IMR-90 (cell line): ENCODE measurements around the gene CETP. TPM values are rescaled to one million over a fixed set of nuclear protein-coding genes. Genes with fewer than 3 reads are reported as not detected.

ENCODE experiments used
- ATAC-seq: fragments of 200-7000 bp; cut with Tn5 transposase; 2 replicates; pipeline ENCODE4 v1.9.1; 2020; ENCODE audit warnings: low read depth, mild to moderate bottlenecking, moderate library complexity
- BruUV-seq: library from RNA; stranded (reverse); fragments of 400-500 nt; replicated peaks from 2 replicates; lab custom pipeline; 2021; lab: Mats Ljungman, UMichigan
- CTCF ChIA-PET: fragments of 300-600 bp; formaldehyde crosslinking; extraction: SDS; loops from one replicate; lab custom pipeline; 2021; ENCODE audit warnings: antibody characterized with exemption; lab: Yijun Ruan, JAX
- POLR2A ChIA-PET: fragments of 300-600 bp; sonication (Branson Sonifier 250); formaldehyde crosslinking; loops from one replicate; lab custom pipeline; 2022; ENCODE audit warnings: antibody characterized with exemption; ENCODE audit not compliant: unreplicated experiment; lab: Charles Lee
- DNase-seq: peaks from one replicate; pipeline ENCODE4 v3.0.0; 2013
- H2AFZ ChIP-seq: replicated peaks from 2 replicates; pipeline ENCODE3; 2013; ENCODE audit warnings: low read length, mild to moderate bottlenecking; ENCODE audit not compliant: poor library complexity
- H2AK5ac ChIP-seq: 2 replicates; pipeline ENCODE4 v1.6.1; 2013; ENCODE audit warnings: low read depth, low read length, inconsistent platforms
- H2AK9ac ChIP-seq: replicated peaks from 2 replicates; pipeline ENCODE3; 2013; ENCODE audit warnings: mild to moderate bottlenecking, low read depth, low read length, moderate library complexity; ENCODE audit not compliant: poor library complexity
- H2BK120ac ChIP-seq: 2 replicates; pipeline ENCODE4 v1.6.1; 2013; ENCODE audit warnings: low read depth, low read length, inconsistent platforms
- H2BK15ac ChIP-seq: 3 replicates; pipeline ENCODE4 v1.6.1; 2013; ENCODE audit warnings: low read depth, low read length, inconsistent platforms
- H2BK20ac ChIP-seq: 2 replicates; pipeline ENCODE4 v1.6.1; 2013; ENCODE audit warnings: low read depth, mild to moderate bottlenecking, inconsistent platforms, low read length, moderate library complexity
- H2BK5ac ChIP-seq: 2 replicates; pipeline ENCODE4 v1.6.1; 2013; ENCODE audit warnings: mild to moderate bottlenecking, low read depth, low read length, inconsistent platforms; ENCODE audit not compliant: poor library complexity, severe bottlenecking
- H3K14ac ChIP-seq: replicated peaks from 2 replicates; pipeline ENCODE4 v1.6.1; 2013; ENCODE audit warnings: low read depth, low read length, inconsistent platforms
- H3K18ac ChIP-seq: 2 replicates; pipeline ENCODE4 v1.6.1; 2013; ENCODE audit warnings: low read depth, low read length, control low read depth
- H3K23ac ChIP-seq: 2 replicates; pipeline ENCODE4 v1.6.1; 2013; ENCODE audit warnings: low read depth, low read length, inconsistent platforms
- H3K27ac ChIP-seq: 2 replicates; pipeline ENCODE4 v1.5.1; 2013; ENCODE audit warnings: mild to moderate bottlenecking, control low read depth, low read length; ENCODE audit not compliant: insufficient read depth
- H3K27me3 ChIP-seq: 2 replicates; pipeline ENCODE4 v1.6.1; 2013; ENCODE audit warnings: low read length; ENCODE audit not compliant: control insufficient read depth, insufficient read depth
- H3K36me3 ChIP-seq: 2 replicates; pipeline ENCODE4 v1.6.1; 2013; ENCODE audit warnings: low read length, mixed read lengths; ENCODE audit not compliant: control insufficient read depth, insufficient read depth
- H3K4ac ChIP-seq: 2 replicates; pipeline ENCODE4 v1.6.1; 2013; ENCODE audit warnings: low read depth, low read length, inconsistent platforms
- H3K4me1 ChIP-seq: 2 replicates; pipeline ENCODE4 v1.6.1; 2013; ENCODE audit warnings: low read length, mixed read lengths; ENCODE audit not compliant: control insufficient read depth, insufficient read depth
- H3K4me2 ChIP-seq: 2 replicates; pipeline ENCODE4 v1.6.1; 2013; ENCODE audit warnings: low read depth, mild to moderate bottlenecking, control low read depth, low read length, moderate library complexity
- H3K4me3 ChIP-seq: 2 replicates; pipeline ENCODE4 v1.5.1; 2013; ENCODE audit warnings: low read depth, mild to moderate bottlenecking, control low read depth, low read length, moderate library complexity; ENCODE audit not compliant: insufficient read depth
- H3K56ac ChIP-seq: 2 replicates; pipeline ENCODE4 v1.6.1; 2013; ENCODE audit warnings: low read length, inconsistent platforms; ENCODE audit not compliant: insufficient read depth; ENCODE audit errors: extremely low read depth
- H3K79me1 ChIP-seq, 2 experiments: 2 replicates each; pipeline ENCODE4 v1.6.1; 2013; ENCODE audit warnings: low read length in 2 of 2, inconsistent platforms in 1 of 2, low read depth in 1 of 2
- H3K9ac ChIP-seq: 2 replicates; pipeline ENCODE4 v1.6.1; 2013; ENCODE audit warnings: low read depth, low read length, control low read depth
- H3K9me1 ChIP-seq: 2 replicates; pipeline ENCODE4 v1.6.1; 2013; ENCODE audit warnings: low read length, inconsistent platforms; ENCODE audit not compliant: insufficient read depth
- H3K9me3 ChIP-seq: 2 replicates; pipeline ENCODE4 v1.6.1; 2013; ENCODE audit warnings: low read length; ENCODE audit not compliant: control insufficient read depth, insufficient read depth
- H4K20me1 ChIP-seq: 2 replicates; pipeline ENCODE4 v1.6.1; 2013; ENCODE audit warnings: low read length, inconsistent platforms; ENCODE audit not compliant: insufficient read depth
- H4K5ac ChIP-seq: 2 replicates; pipeline ENCODE4 v1.6.1; 2013; ENCODE audit warnings: mild to moderate bottlenecking, low read depth, low read length, control low read depth
- H4K8ac ChIP-seq, 2 experiments: 2 replicates each; pipeline ENCODE4 v1.6.1; 2013; ENCODE audit warnings: low read depth in 2 of 2, low read length in 2 of 2, control low read depth in 1 of 2, inconsistent platforms in 1 of 2
- H4K91ac ChIP-seq: 2 replicates; pipeline ENCODE4 v1.6.1; 2013; ENCODE audit warnings: low read depth, low read length, inconsistent platforms; ENCODE audit not compliant: insufficient read depth
- ELK1 ChIP-seq: fragments of 150-350 bp; IDR thresholded peaks from 2 replicates; pipeline ENCODE4 v1.6.1; 2016; ENCODE audit warnings: low read depth, mild to moderate bottlenecking, low read length, moderate library complexity, borderline replicate concordance
- FOS ChIP-seq: fragments of 150-350 bp; IDR thresholded peaks from 2 replicates; pipeline ENCODE4 v1.6.1; 2016; ENCODE audit warnings: low read depth, low read length
- MAZ ChIP-seq: IDR thresholded peaks from 2 replicates; pipeline ENCODE4 v1.6.1; 2012; ENCODE audit warnings: low read depth, mild to moderate bottlenecking, low read length, improper control_type of control experiment, moderate library complexity, borderline replicate concordance
- MXI1 ChIP-seq: IDR thresholded peaks from 2 replicates; pipeline ENCODE4 v1.6.1; 2012; ENCODE audit warnings: low read depth, mild to moderate bottlenecking, low read length, moderate library complexity, borderline replicate concordance
- NFE2L2 ChIP-seq: fragments of 150-350 bp; IDR thresholded peaks from 2 replicates; pipeline ENCODE4 v1.6.1; 2016; ENCODE audit warnings: low read depth, mild to moderate bottlenecking, low read length
- RCOR1 ChIP-seq: IDR thresholded peaks from 2 replicates; pipeline ENCODE4 v1.6.1; 2012; ENCODE audit warnings: mild to moderate bottlenecking, low read length, improper control_type of control experiment; ENCODE audit not compliant: insufficient replicate concordance
- RFX5 ChIP-seq: IDR thresholded peaks from 2 replicates; pipeline ENCODE4 v1.8.0; 2012; ENCODE audit warnings: low read depth, mild to moderate bottlenecking, low read length, moderate library complexity
- SMC3 ChIP-seq: fragments of 150-350 bp; IDR thresholded peaks from 2 replicates; pipeline ENCODE4 v1.6.1; 2016; ENCODE audit warnings: low read depth, mild to moderate bottlenecking, antibody characterized with exemption, low read length, moderate library complexity
- USF2 ChIP-seq: fragments of 150-350 bp; IDR thresholded peaks from 2 replicates; pipeline ENCODE4 v1.6.1; 2017; ENCODE audit warnings: mild to moderate bottlenecking, antibody characterized with exemption, low read length, low read depth
- WGBS, 2 experiments: methylation state at CpG; one replicate each; pipeline versions ENCODE4 v1.1.5 to v1.1.7; 2013; ENCODE audit warnings: missing lambda C conversion rate in 2 of 2; ENCODE audit not compliant: insufficient read length in 1 of 2; ENCODE audit errors: extremely low coverage in 2 of 2; 5-methylcytosine and 5-hydroxymethylcytosine counted together
- dilution Hi-C: fragments of 300-500 bp; cut with HindIII; formaldehyde crosslinking; loops from one replicate; pipeline ENCODE4 v1.14.3; 2018; ENCODE audit warnings: low sequenced_read_pairs; ENCODE audit not compliant: unreplicated experiment
- in situ Hi-C: fragments of 300-500 bp; cut with MboI; formaldehyde crosslinking; loops from 3 replicates; pipeline ENCODE4 v1.14.3; 2019; ENCODE audit warnings: low sequenced_read_pairs, inconsistent platforms, mixed read lengths
- intact Hi-C: fragments of 100-400 bp; cut with micrococcal nuclease; formaldehyde crosslinking; loops from 2 replicates; pipeline ENCODE4 v1.10.0; 2022
- polyA plus RNA-seq, 3 experiments: library from polyadenylated mRNA; depleted of rRNA; stranded (reverse); fragments of >200 nt; gene quantifications; 2 replicates each; pipeline ENCODE4 v1.2.3, GENCODE V29; 2012; ENCODE audit warnings: low replicate concordance in 1 of 3
- total RNA-seq: library from RNA; depleted of rRNA; stranded (reverse); fragments of >200 nt; gene quantifications from 2 replicates; pipeline ENCODE4 v1.2.3, GENCODE V29; 2012

Gene CETP
- total and polyA plus RNA-seq, 2 of the 4 experiments (the other 2 are of a cell fraction), result not detected

GRCh38 chr16:56985962-56986360, 24.2 kb downstream of the CETP start:
- no peak for DNase-seq

More at GRCh38 chr16:56985962-56986360, 24.2 kb downstream of the CETP start:
- H3K9me1 ChIP-seq, result peaks cover 22% of the 10 kb centered on the region
- peak overlapping the region; percentile 82 for H4K91ac ChIP-seq
- H3K23ac ChIP-seq, result peak overlapping the region; percentile 57; the same call in 1 of the 2 replicates
- no TSS peak for BruUV-seq
- peak overlapping the region; percentile 79 to 98 for H4K8ac ChIP-seq
- peaks cover 13 to 46% of the 10 kb centered on the region in 2 experiments for H3K79me1 ChIP-seq
- H3K4me1 ChIP-seq, result peaks cover 22% of the 10 kb centered on the region
- H3K18ac ChIP-seq, result peak overlapping the region; percentile 28
- in situ Hi-C loops, result no loop called here
- POLR2A ChIA-PET, result no interaction called here
- H3K27ac ChIP-seq, result peak overlapping the region; percentile 24
- no peak; the same call in 1 of the 2 replicates for ATAC-seq
- peak overlapping the region; percentile 87 for H3K4ac ChIP-seq
- H2AK5ac ChIP-seq, result peak overlapping the region; percentile 54
- H3K27me3 ChIP-seq, result no peaks in the 10 kb centered on the region
- peak overlapping the region; percentile 88 for H2AFZ ChIP-seq
- H3K56ac ChIP-seq, result 0 out of 2 replicates have a peak overlapping the region, but pooled peaks have one; percentile 24
- dilution Hi-C loops, result no loop called here
- H4K5ac ChIP-seq, result peak overlapping the region; percentile 53
- CTCF ChIA-PET, result no interaction called here
- H3K9me3 ChIP-seq, result no peaks in the 10 kb centered on the region
- intact Hi-C loops, result no loop called here
- H2AK9ac ChIP-seq, result peak overlapping the region; percentile 97
- H2BK20ac ChIP-seq, result peak overlapping the region; percentile 85
- no peak overlapping the region for H3K9ac ChIP-seq
- WGBS, 2 experiments, result no CpG with 5 or more reads among the region's 2 CpGs
- peak overlapping the region; percentile 69; the same call in 1 of the 3 replicates for H2BK15ac ChIP-seq
- H3K4me2 ChIP-seq, result no peak overlapping the region
- H4K20me1 ChIP-seq, result no peaks in the 10 kb centered on the region
- H3K4me3 ChIP-seq, result no peak overlapping the region
- H3K14ac ChIP-seq, result peak overlapping the region; percentile 89
- H2BK5ac ChIP-seq, result peak overlapping the region; percentile 71
- TF ChIP-seq SMC3 (no peak), FOS (no peak), MAZ (no peak), RFX5 (no peak), ELK1 (no peak), MXI1 (no peak), NFE2L2 (no peak), RCOR1 (no peak), USF2 (no peak)
- H3K36me3 ChIP-seq, result no peaks in the 10 kb centered on the region
- H2BK120ac ChIP-seq, result peak overlapping the region; percentile 89
